Keratinocyte (primary cell): ENCODE measurements around the gene NBL1. TPM values are rescaled to one million over a fixed set of nuclear protein-coding genes. Genes with fewer than 3 reads are reported as not detected.

Source experiments
- DNase-seq: peaks from one replicate; pipeline ENCODE4 v3.0.0-alpha.2; 2011; ENCODE audit warnings: low read depth, missing footprints, low spot score
- FAIRE-seq: peaks from 2 replicates; lab custom pipeline; 2011; peaks lifted over from hg19 to GRCh38; lab: Jason Lieb, UNC
- H2AFZ ChIP-seq: 2 replicates; pipeline ENCODE4 v1.6.0; 2012; ENCODE audit warnings: low read length, control low read depth, inconsistent platforms; ENCODE audit not compliant: control insufficient read depth
- H3K27ac ChIP-seq: 2 replicates; pipeline ENCODE4 v1.5.1; 2011; ENCODE audit warnings: low read length; ENCODE audit not compliant: control insufficient read depth, insufficient read depth
- H3K27me3 ChIP-seq: 3 replicates; pipeline ENCODE4 v1.6.0; 2011; ENCODE audit warnings: low read length; ENCODE audit not compliant: control insufficient read depth, insufficient read depth; ENCODE audit errors: extremely low read depth
- H3K36me3 ChIP-seq, 2 experiments: 2 replicates in 1 of 2; 3 replicates in 1 of 2; pipeline ENCODE4 v1.5.1; 2011; ENCODE audit warnings: low read length in 2 of 2, mild to moderate bottlenecking in 1 of 2; ENCODE audit not compliant: control insufficient read depth in 2 of 2, insufficient read depth in 2 of 2; ENCODE audit errors: extremely low read depth in 1 of 2
- H3K4me1 ChIP-seq: 3 replicates; pipeline ENCODE4 v1.5.1; 2011; ENCODE audit warnings: low read length; ENCODE audit not compliant: control insufficient read depth, insufficient read depth; ENCODE audit errors: extremely low read depth
- H3K4me2 ChIP-seq: 3 replicates; pipeline ENCODE4 v1.6.0; 2011; ENCODE audit warnings: low read depth, low read length; ENCODE audit not compliant: control insufficient read depth, insufficient read depth; ENCODE audit errors: extremely low read depth
- H3K4me3 ChIP-seq, 3 experiments: fragments of 200-600 bp in 1 of 3; sonication (generic) in 1 of 3; 2 replicates in 2 of 3; 3 replicates in 1 of 3; pipeline ENCODE4 v1.5.1; 2011 to 2016; ENCODE audit warnings: low read length in 3 of 3, mild to moderate bottlenecking in 3 of 3, control low read depth in 2 of 3, inconsistent platforms in 1 of 3, low read depth in 1 of 3, mixed read lengths in 1 of 3, mixed run types in 1 of 3, moderate library complexity in 1 of 3; ENCODE audit not compliant: control insufficient read depth in 2 of 3, insufficient read depth in 2 of 3; ENCODE audit errors: extremely low read depth in 1 of 3
- H3K79me2 ChIP-seq: 2 replicates; pipeline ENCODE4 v1.6.0; 2012; ENCODE audit warnings: low read length; ENCODE audit not compliant: control insufficient read depth, insufficient read depth
- H3K9ac ChIP-seq: 3 replicates; pipeline ENCODE4 v1.6.0; 2011; ENCODE audit warnings: low read length; ENCODE audit not compliant: control insufficient read depth, insufficient read depth; ENCODE audit errors: extremely low read depth
- H3K9me1 ChIP-seq: 3 replicates; pipeline ENCODE4 v1.6.0; 2011; ENCODE audit warnings: low read length; ENCODE audit not compliant: control insufficient read depth, insufficient read depth; ENCODE audit errors: extremely low read depth
- H3K9me3 ChIP-seq: 2 replicates; pipeline ENCODE4 v1.5.1; 2012; ENCODE audit warnings: low read depth, low read length; ENCODE audit not compliant: control insufficient read depth
- H4K20me1 ChIP-seq: 3 replicates; pipeline ENCODE4 v1.6.0; 2011; ENCODE audit warnings: low read length; ENCODE audit not compliant: control insufficient read depth, insufficient read depth; ENCODE audit errors: extremely low read depth
- EZH2 ChIP-seq: IDR thresholded peaks from one replicate; pipeline ENCODE4 v1.6.1; 2012; ENCODE audit warnings: inconsistent platforms, mild to moderate bottlenecking, low read length, moderate library complexity
- dilution Hi-C: fragments of 300-500 bp; cut with MboI; formaldehyde crosslinking; loops from one replicate; pipeline ENCODE4 v1.7.0; 2020; ENCODE audit warnings: low sequenced_read_pairs; ENCODE audit not compliant: extremely low pct_ligation_motif_present
- polyA plus RNA-seq, 5 experiments: library from polyadenylated mRNA; depleted of rRNA in 3 of 5; stranded (reverse) in 3 of 5; stranded (forward) in 1 of 5; unstranded in 1 of 5; fragments of >200 nt; gene quantifications; 1 replicate in 1 of 5; 2 replicates in 3 of 5; 3 replicates in 1 of 5; pipeline versions ENCODE4 v1.2.1 to v1.2.3, GENCODE V29; 2011 to 2012; ENCODE audit warnings: missing spikeins in 2 of 5, low read depth in 1 of 5, low replicate concordance in 1 of 5
- TF ChIP-seq, protein P1 (sequence below), 3 experiments: IDR thresholded peaks in 1 of 3; conservative IDR thresholded peaks in 1 of 3; optimal IDR thresholded peaks in 1 of 3; 2 replicates in 2 of 3; 3 replicates in 1 of 3; pipeline versions ENCODE3 to v1.5.1; 2011; ENCODE audit warnings: low read length in 3 of 3, mild to moderate bottlenecking in 3 of 3, moderate library complexity in 2 of 3, control low read depth in 1 of 3, inconsistent platforms in 1 of 3; ENCODE audit not compliant: insufficient read depth in 2 of 3; ENCODE audit errors: extremely low read depth in 1 of 3

NBL1 gene
- polyA plus RNA-seq, 1 donor (not counting 4 experiments of a cell fraction or from before 2014, with no cell fraction given) = 74.5 TPM

DNA sequence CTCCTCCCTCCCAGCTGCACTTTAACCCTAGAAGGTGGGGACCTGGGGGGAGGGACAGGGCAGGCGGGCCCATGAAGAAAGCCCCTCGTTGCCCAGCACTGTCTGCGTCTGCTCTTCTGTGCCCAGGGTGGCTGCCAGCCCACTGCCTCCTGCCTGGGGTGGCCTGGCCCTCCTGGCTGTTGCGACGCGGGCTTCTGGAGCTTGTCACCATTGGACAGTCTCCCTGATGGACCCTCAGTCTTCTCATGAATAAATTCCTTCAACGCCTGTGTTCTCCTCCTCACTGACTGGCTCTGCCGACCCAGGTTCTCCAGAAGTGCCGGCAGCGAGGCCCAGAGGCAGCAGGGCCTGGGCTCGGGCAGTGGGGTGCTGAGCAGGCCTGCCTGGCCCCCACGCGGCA is 14.1 kb downstream of the NBL1 start:
- peaks cover 4% of the 10 kb centered on the region for H3K27me3 ChIP-seq
- peaks cover 9% of the 10 kb centered on the region for H3K79me2 ChIP-seq
- peaks cover 0 to 11% of the 10 kb centered on the region in 2 experiments for H3K36me3 ChIP-seq
- dilution Hi-C loops = no loop called here
- no peak overlapping the region for H3K4me2 ChIP-seq
- peaks cover 2% of the 10 kb centered on the region for H4K20me1 ChIP-seq
- no peak overlapping the region for H3K9ac ChIP-seq
- no peak for TF ChIP-seq EZH2
- TF ChIP-seq, protein P1, sequence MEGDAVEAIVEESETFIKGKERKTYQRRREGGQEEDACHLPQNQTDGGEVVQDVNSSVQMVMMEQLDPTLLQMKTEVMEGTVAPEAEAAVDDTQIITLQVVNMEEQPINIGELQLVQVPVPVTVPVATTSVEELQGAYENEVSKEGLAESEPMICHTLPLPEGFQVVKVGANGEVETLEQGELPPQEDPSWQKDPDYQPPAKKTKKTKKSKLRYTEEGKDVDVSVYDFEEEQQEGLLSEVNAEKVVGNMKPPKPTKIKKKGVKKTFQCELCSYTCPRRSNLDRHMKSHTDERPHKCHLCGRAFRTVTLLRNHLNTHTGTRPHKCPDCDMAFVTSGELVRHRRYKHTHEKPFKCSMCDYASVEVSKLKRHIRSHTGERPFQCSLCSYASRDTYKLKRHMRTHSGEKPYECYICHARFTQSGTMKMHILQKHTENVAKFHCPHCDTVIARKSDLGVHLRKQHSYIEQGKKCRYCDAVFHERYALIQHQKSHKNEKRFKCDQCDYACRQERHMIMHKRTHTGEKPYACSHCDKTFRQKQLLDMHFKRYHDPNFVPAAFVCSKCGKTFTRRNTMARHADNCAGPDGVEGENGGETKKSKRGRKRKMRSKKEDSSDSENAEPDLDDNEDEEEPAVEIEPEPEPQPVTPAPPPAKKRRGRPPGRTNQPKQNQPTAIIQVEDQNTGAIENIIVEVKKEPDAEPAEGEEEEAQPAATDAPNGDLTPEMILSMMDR (optimal IDR thresholded peaks at IDR 0.05 in 1 of 3, IDR thresholded peaks at IDR 0.05 in 1 of 3, conservative IDR thresholded peaks at IDR 0.05 in 1 of 3; ENCODE audit: extremely low read depth in 1 of 3, insufficient read depth in 2 of 3, low read length in 3 of 3) = no peak
- peaks cover 22% of the 10 kb centered on the region for H3K4me1 ChIP-seq
- H3K4me3 ChIP-seq = no peak overlapping the region
- DNase-seq (no peak), FAIRE-seq (no peak)
- no peaks in the 10 kb centered on the region for H3K9me3 ChIP-seq
- no peak overlapping the region for H2AFZ ChIP-seq
- H3K27ac ChIP-seq = no peak overlapping the region
- H3K9me1 ChIP-seq = no peaks in the 10 kb centered on the region

DNA sequence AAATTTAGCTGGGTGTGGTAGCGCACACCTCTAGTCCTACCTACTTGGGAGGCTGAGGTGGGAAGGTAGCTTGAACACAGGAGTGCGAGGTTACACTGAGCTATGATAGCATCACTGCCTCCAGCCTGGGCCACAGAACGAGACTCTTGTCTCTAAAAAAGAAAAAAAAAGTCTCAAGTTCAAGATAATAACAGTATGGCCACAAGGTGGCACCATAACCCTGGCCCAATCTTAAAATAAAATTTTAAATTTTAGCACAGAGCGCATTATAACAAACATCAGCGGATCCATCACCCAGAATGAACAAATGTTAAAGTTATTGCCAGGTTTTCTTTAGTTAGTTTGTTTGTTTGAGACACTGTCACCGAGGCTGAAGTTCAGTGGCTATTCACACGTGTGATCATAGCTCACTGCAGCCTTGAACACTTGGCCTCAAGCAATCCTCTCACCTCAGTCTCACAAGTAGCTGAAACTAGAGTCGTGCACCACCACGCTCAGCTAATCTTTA is 17.7 kb downstream of the NBL1 start:
- no peaks in the 10 kb centered on the region for H3K9me3 ChIP-seq
- dilution Hi-C loops = no loop called here
- H3K9ac ChIP-seq = no peak overlapping the region
- FAIRE-seq (peak; percentile 68), DNase-seq (no peak)
- H3K27me3 ChIP-seq = peaks cover 36% of the 10 kb centered on the region
- H4K20me1 ChIP-seq = peaks cover 2% of the 10 kb centered on the region
- no peak overlapping the region for H3K27ac ChIP-seq
- TF ChIP-seq, protein P1 (optimal IDR thresholded peaks at IDR 0.05 in 1 of 3, IDR thresholded peaks at IDR 0.05 in 1 of 3, conservative IDR thresholded peaks at IDR 0.05 in 1 of 3; ENCODE audit: extremely low read depth in 1 of 3, insufficient read depth in 2 of 3, low read length in 3 of 3) = peak in 2 of 3 experiments; percentile 65
- TF ChIP-seq EZH2 = no peak
- no peaks in the 10 kb centered on the region for H3K9me1 ChIP-seq
- H3K4me2 ChIP-seq = no peak overlapping the region
- H3K79me2 ChIP-seq = no peaks in the 10 kb centered on the region
- no peak overlapping the region for H3K4me3 ChIP-seq
- peaks cover 0 to 6% of the 10 kb centered on the region in 2 experiments for H3K36me3 ChIP-seq
- peaks cover 10% of the 10 kb centered on the region for H3K4me1 ChIP-seq
- no peak overlapping the region for H2AFZ ChIP-seq
